Esophagus squamous epithelium (tissue), 5 donors: Measurements from ENCODE around the gene ARID3A. TPM values are rescaled to one million over a fixed set of nuclear protein-coding genes. Genes with fewer than 3 reads are reported as not detected.

Source experiments
- DNase-seq: peaks from one replicate; lab custom pipeline; 2025; lab: John Stamatoyannopoulos, UW
- H3K27ac ChIP-seq, 4 donors: fragments of 200-600 bp; sonication (generic); one replicate each; pipeline ENCODE4 v1.5.1; 2016 to 2019; ENCODE audit warnings: mild to moderate bottlenecking in 1 of 4
- H3K27me3 ChIP-seq, 4 donors: fragments of 200-600 bp; sonication (generic); 1 replicate in 3 of 4; 2 replicates in 1 of 4; pipeline versions ENCODE4 v1.5.1 to v1.6.0; 2017 to 2021; ENCODE audit warnings: antibody characterized with exemption in 1 of 4
- H3K36me3 ChIP-seq, 3 donors: fragments of 200-600 bp; sonication (generic); one replicate each; pipeline ENCODE4 v1.5.1; 2016 to 2019
- H3K4me1 ChIP-seq, 3 donors: fragments of 200-600 bp; sonication (generic); one replicate each; pipeline ENCODE4 v1.5.1; 2017 to 2019
- H3K4me3 ChIP-seq, 4 donors: fragments of 200-600 bp; sonication (generic); 1 replicate in 3 of 4; 2 replicates in 1 of 4; pipeline ENCODE4 v1.5.1; 2016 to 2019; ENCODE audit warnings: mild to moderate bottlenecking in 2 of 4, moderate library complexity in 1 of 4
- H3K9me3 ChIP-seq, 3 donors: fragments of 200-600 bp; sonication (generic); one replicate each; pipeline ENCODE4 v1.5.1; 2016 to 2019
- CTCF ChIP-seq, 6 experiments: fragments of 450-650 bp in 4 of 6; fragments of 200-600 bp in 2 of 6; sonication (generic) in 2 of 6; IDR thresholded peaks; one replicate each; pipeline ENCODE4 v1.5.1; 2016 to 2019; ENCODE audit warnings: antibody characterized with exemption in 6 of 6, mild to moderate bottlenecking in 4 of 6, moderate library complexity in 4 of 6
- POLR2A ChIP-seq, 4 donors: fragments of 450-650 bp; IDR thresholded peaks; one replicate each; pipeline ENCODE4 v1.6.1; 2017; ENCODE audit warnings: antibody characterized with exemption in 4 of 4, mild to moderate bottlenecking in 4 of 4, moderate library complexity in 3 of 4
- WGBS, 2 donors: methylation state at CpG; one replicate each; pipeline ENCODE4 v1.1.5; 2018; 5-methylcytosine and 5-hydroxymethylcytosine counted together
- intact Hi-C: fragments of 100-400 bp; cut with DNase I; formaldehyde crosslinking; loops from one replicate; pipeline ENCODE4 v1.15.0; 2022
- total RNA-seq, 4 donors: library from RNA; depleted of rRNA; stranded (reverse); fragments of >200 nt; gene quantifications; one replicate each; pipeline ENCODE4 v1.1.0, GENCODE V29; 2016
- donor health status: DM: yes; HTN: yes; CAD: no.

Gene ARID3A
- total RNA-seq, 4 donors from 2014 or later: 3.0 to 6.6 (median 4.7) TPM

- 79 to 87% methylated on average over 3 to 14 of the region's 15 CpGs for WGBS, 2 donors
- Histone ChIP-seq H3K27me3 (no peaks in the 10 kb centered on the region), H3K27ac (no peak overlapping the region), H3K9me3 (no peaks in the 10 kb centered on the region), H3K36me3 (peaks cover 8 to 61% (median 20%) of the 10 kb centered on the region in 3 donors), H3K4me1 (peaks cover 4 to 34% (median 8%) of the 10 kb centered on the region in 3 donors), H3K4me3 (no peak overlapping the region)
- intact Hi-C loops: no loop called here
- no peak for DNase-seq
- TF ChIP-seq CTCF (IDR thresholded peaks at IDR 0.05): no peak
- TF ChIP-seq POLR2A (IDR thresholded peaks at IDR 0.05): no peak
These were observed 25.9 kb upstream of the ARID3A start for GRCh38 chr19:900043-900301.

- H3K4me1 ChIP-seq: peaks cover 4 to 34% (median 8%) of the 10 kb centered on the region in 3 donors
- H3K36me3 ChIP-seq: peaks cover 8 to 61% (median 20%) of the 10 kb centered on the region in 3 donors
- H3K4me3 ChIP-seq: no peak overlapping the region
- TF ChIP-seq POLR2A (IDR thresholded peaks at IDR 0.05) (no peak), CTCF (IDR thresholded peaks at IDR 0.05) (no peak)
- no peak overlapping the region for H3K27ac ChIP-seq
- WGBS, 2 donors: 81 to 89% methylated on average over 10 to 16 of the region's 30 CpGs
- intact Hi-C loops: no loop called here
- no peaks in the 10 kb centered on the region for H3K9me3 ChIP-seq
- DNase-seq: no peak
- no peaks in the 10 kb centered on the region for H3K27me3 ChIP-seq
These were observed 25.3 kb upstream of the ARID3A start for GRCh38 chr19:900302-901111.

DNA sequence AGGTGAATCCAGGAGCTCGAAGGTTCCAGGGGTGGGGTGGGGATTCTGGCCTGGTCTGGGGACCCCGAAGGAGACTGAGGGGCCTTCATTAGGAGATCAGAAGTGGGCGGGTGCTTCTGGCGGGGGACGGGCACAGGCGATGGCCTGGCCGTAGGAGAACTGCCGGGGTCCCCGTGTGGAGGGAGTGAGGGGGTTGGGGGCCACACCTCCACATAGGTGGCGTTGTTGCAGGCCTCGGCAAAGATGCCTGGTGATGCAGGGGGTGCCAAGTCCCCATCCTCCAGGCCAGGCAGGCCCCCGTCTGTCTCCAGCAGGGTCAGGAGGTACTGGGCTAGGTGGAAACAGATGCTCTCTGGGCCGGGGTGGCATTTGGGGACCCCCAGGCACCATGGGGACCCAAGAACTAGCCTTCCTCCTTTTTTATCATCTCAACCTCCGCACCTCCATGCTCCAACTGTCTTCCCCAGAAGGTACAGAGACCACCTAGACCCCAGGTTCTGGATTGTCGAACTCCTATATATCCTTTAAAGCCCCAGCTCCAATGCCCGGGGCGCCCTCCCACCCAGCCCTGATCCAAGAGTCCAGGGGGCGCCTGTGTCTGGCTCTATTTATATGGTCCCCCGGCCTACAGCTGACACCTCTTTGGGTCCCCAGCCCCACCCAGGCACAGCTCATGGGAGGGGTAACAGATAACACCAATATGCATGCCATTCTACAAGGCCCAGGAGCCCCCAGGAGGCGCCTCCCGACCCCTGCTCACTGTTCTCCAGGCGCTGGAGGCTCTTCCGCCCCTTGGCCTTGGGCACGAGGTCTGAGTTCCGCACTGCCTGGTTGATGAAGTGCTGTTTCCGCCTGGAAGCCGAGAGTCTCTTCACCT, 24.4 kb upstream of the ARID3A start:
- DNase-seq: no peak
- Histone ChIP-seq H3K4me1 (peaks cover 4 to 34% (median 8%) of the 10 kb centered on the region in 3 donors), H3K27ac (no peak overlapping the region), H3K36me3 (peaks cover 8 to 57% (median 20%) of the 10 kb centered on the region in 3 donors), H3K9me3 (no peaks in the 10 kb centered on the region), H3K27me3 (no peaks in the 10 kb centered on the region), H3K4me3 (no peak overlapping the region)
- intact Hi-C loops: no loop called here
- WGBS, 2 donors: 92 to 94% methylated on average over 10 to 12 of the region's 27 CpGs
- TF ChIP-seq POLR2A (IDR thresholded peaks at IDR 0.05): no peak
- TF ChIP-seq CTCF (IDR thresholded peaks at IDR 0.05): no peak

DNA sequence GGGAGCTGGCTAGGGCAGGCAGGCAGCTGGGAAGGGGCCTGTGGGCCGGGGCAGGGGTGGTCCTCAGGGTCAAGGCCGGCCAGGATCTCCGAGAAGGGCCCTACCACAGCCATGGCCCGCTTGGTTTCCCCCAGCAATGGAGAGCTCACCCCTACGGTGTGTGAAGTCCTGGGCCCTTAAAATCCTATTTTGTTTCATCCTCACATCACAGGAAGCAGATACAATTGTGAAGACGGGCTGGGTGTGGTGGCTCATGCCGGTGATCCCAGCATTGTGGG, 23.8 kb upstream of the ARID3A start:
- TF ChIP-seq POLR2A (IDR thresholded peaks at IDR 0.05) (no peak), CTCF (IDR thresholded peaks at IDR 0.05) (no peak)
- intact Hi-C loops: no loop called here
- Histone ChIP-seq H3K4me1 (peaks cover 5 to 35% (median 8%) of the 10 kb centered on the region in 3 donors), H3K27me3 (no peaks in the 10 kb centered on the region), H3K9me3 (no peaks in the 10 kb centered on the region), H3K27ac (no peak overlapping the region), H3K36me3 (peaks cover 8 to 52% (median 17%) of the 10 kb centered on the region in 3 donors), H3K4me3 (no peak overlapping the region)
- WGBS, 2 donors: 72 to 93% methylated on average over 2 to 4 of the region's 7 CpGs
- no peak for DNase-seq
